PC-3 (cell line): ENCODE measurements around the gene SHF. TPM values are rescaled to one million over a fixed set of nuclear protein-coding genes. Genes with fewer than 3 reads are reported as not detected.
A peak's percentile ranks its signal among the peaks of the same experiment; 100 is the strongest.

Source experiments
- ATAC-seq: fragments of 200-7000 bp; cut with Tn5 transposase; 2 replicates; pipeline ENCODE4 v1.9.1; 2020; ENCODE audit warnings: mild to moderate bottlenecking, moderate library complexity
- BruUV-seq: library from RNA; stranded (reverse); fragments of 400-500 nt; replicated peaks from 2 replicates; lab custom pipeline; 2021; lab: Mats Ljungman, UMichigan
- CTCF ChIA-PET: fragments of 300-600 bp; sonication (Branson Sonifier 250); formaldehyde crosslinking; loops from one replicate; lab custom pipeline; 2022; ENCODE audit warnings: antibody characterized with exemption; lab: Charles Lee
- POLR2A ChIA-PET: fragments of 300-600 bp; sonication (Branson Sonifier 250); formaldehyde crosslinking; loops from one replicate; lab custom pipeline; 2022; ENCODE audit warnings: antibody characterized with exemption; ENCODE audit not compliant: unreplicated experiment; lab: Charles Lee
- DNase-seq: peaks from one replicate; pipeline ENCODE4 v3.0.0-alpha.2; 2015
- H2AFZ ChIP-seq: fragments of 300-600 bp; sonication (generic); 2 replicates; pipeline ENCODE4 v1.6.0; 2016; ENCODE audit warnings: antibody characterized with exemption, low read length
- H3F3A ChIP-seq: fragments of 300-600 bp; sonication (generic); one replicate; pipeline ENCODE4 v1.6.0; 2017; ENCODE audit warnings: antibody characterized with exemption, low read length, control low read depth, mild to moderate bottlenecking; ENCODE audit not compliant: unreplicated experiment
- H3K27ac ChIP-seq: fragments of 300-600 bp; sonication (generic); 2 replicates; pipeline ENCODE4 v1.5.1; 2016; ENCODE audit warnings: mild to moderate bottlenecking, low read length
- H3K27me3 ChIP-seq: fragments of 300-600 bp; sonication (generic); 2 replicates; pipeline ENCODE4 v1.6.1; 2016; ENCODE audit warnings: low read length, mixed read lengths
- H3K36me3 ChIP-seq: fragments of 300-600 bp; sonication (generic); 2 replicates; pipeline ENCODE4 v1.6.1; 2016; ENCODE audit warnings: low read depth, mixed run types, low read length, mixed read lengths
- H3K4me1 ChIP-seq: fragments of 300-600 bp; sonication (generic); 2 replicates; pipeline ENCODE4 v1.5.1; 2016; ENCODE audit warnings: low read length; ENCODE audit not compliant: insufficient read depth
- H3K4me2 ChIP-seq: fragments of 300-600 bp; sonication (generic); 2 replicates; pipeline ENCODE4 v1.6.0; 2016; ENCODE audit warnings: low read length
- H3K4me3 ChIP-seq: fragments of 300-600 bp; sonication (generic); 2 replicates; pipeline ENCODE4 v1.5.1; 2016; ENCODE audit warnings: mild to moderate bottlenecking, low read length, mixed read lengths
- H3K79me2 ChIP-seq: fragments of 300-600 bp; sonication (generic); 2 replicates; pipeline ENCODE4 v1.6.1; 2017; ENCODE audit warnings: low read length, mixed read lengths
- H3K9ac ChIP-seq: fragments of 300-600 bp; sonication (generic); 2 replicates; pipeline ENCODE4 v1.6.0; 2016; ENCODE audit warnings: mild to moderate bottlenecking, low read length
- H3K9me2 ChIP-seq: fragments of 300-600 bp; sonication (generic); replicated peaks from 2 replicates; pipeline ENCODE4 v1.6.1; 2016; ENCODE audit warnings: mixed run types, low read length, mixed read lengths
- H3K9me3 ChIP-seq: fragments of 300-600 bp; sonication (generic); 2 replicates; pipeline ENCODE4 v1.6.1; 2016; ENCODE audit warnings: low read length, mixed read lengths
- H4K20me1 ChIP-seq: fragments of 300-600 bp; sonication (generic); 2 replicates; pipeline ENCODE4 v1.6.1; 2016; ENCODE audit warnings: low read length, mixed read lengths
- EZH2 ChIP-seq: fragments of 300-600 bp; sonication (generic); IDR thresholded peaks from one replicate; pipeline ENCODE4 v1.6.1; 2017; ENCODE audit warnings: antibody characterized with exemption, mild to moderate bottlenecking, low read length; ENCODE audit not compliant: unreplicated experiment
- EZH2phosphoT487 ChIP-seq: fragments of 300-600 bp; sonication (generic); IDR thresholded peaks from 2 replicates; pipeline ENCODE4 v1.6.1; 2018; ENCODE audit warnings: mild to moderate bottlenecking, antibody characterized with exemption, low read length, borderline replicate concordance
- intact Hi-C: fragments of 100-400 bp; cut with micrococcal nuclease; formaldehyde crosslinking; loops from 2 replicates; pipeline ENCODE4 v1.9.0; 2023
- total RNA-seq: library from RNA; depleted of rRNA; stranded (reverse); fragments of >200 nt; gene quantifications from 2 replicates; pipeline ENCODE4 v1.2.3, GENCODE V29; 2014
- TF ChIP-seq, protein P1 (sequence below): fragments of 300-600 bp; sonication (generic); conservative IDR thresholded peaks from 2 replicates; pipeline ENCODE4 v1.5.1; 2017; ENCODE audit warnings: antibody characterized with exemption, low read depth, mild to moderate bottlenecking, low read length

SHF gene
- total RNA-seq, 1 experiment from 2014 or later, result 1.2 TPM

GRCh38 chr15:45231864-45232562 is 44.2 kb upstream of the SHF start:
- Histone ChIP-seq H3K9ac (no peak overlapping the region), H3K9me2 (no peaks in the 10 kb centered on the region), H3K4me1 (no peaks in the 10 kb centered on the region), H3K4me2 (no peak overlapping the region), H3F3A (no peaks in the 10 kb centered on the region), H3K9me3 (no peaks in the 10 kb centered on the region), H3K27me3 (no peaks in the 10 kb centered on the region), H3K36me3 (no peaks in the 10 kb centered on the region), H3K4me3 (no peak overlapping the region), H3K27ac (no peak overlapping the region), H2AFZ (no peak overlapping the region), H3K79me2 (no peaks in the 10 kb centered on the region), H4K20me1 (no peaks in the 10 kb centered on the region)
- intact Hi-C loops, result no loop called here
- POLR2A ChIA-PET, result no interaction called here
- no TSS peak for BruUV-seq
- ATAC-seq (no peak), DNase-seq (no peak)
- TF ChIP-seq, protein P1, sequence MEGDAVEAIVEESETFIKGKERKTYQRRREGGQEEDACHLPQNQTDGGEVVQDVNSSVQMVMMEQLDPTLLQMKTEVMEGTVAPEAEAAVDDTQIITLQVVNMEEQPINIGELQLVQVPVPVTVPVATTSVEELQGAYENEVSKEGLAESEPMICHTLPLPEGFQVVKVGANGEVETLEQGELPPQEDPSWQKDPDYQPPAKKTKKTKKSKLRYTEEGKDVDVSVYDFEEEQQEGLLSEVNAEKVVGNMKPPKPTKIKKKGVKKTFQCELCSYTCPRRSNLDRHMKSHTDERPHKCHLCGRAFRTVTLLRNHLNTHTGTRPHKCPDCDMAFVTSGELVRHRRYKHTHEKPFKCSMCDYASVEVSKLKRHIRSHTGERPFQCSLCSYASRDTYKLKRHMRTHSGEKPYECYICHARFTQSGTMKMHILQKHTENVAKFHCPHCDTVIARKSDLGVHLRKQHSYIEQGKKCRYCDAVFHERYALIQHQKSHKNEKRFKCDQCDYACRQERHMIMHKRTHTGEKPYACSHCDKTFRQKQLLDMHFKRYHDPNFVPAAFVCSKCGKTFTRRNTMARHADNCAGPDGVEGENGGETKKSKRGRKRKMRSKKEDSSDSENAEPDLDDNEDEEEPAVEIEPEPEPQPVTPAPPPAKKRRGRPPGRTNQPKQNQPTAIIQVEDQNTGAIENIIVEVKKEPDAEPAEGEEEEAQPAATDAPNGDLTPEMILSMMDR, result no peak
- TF ChIP-seq EZH2phosphoT487 (no peak), EZH2 (no peak)
- CTCF ChIA-PET, result no interaction called here

DNA sequence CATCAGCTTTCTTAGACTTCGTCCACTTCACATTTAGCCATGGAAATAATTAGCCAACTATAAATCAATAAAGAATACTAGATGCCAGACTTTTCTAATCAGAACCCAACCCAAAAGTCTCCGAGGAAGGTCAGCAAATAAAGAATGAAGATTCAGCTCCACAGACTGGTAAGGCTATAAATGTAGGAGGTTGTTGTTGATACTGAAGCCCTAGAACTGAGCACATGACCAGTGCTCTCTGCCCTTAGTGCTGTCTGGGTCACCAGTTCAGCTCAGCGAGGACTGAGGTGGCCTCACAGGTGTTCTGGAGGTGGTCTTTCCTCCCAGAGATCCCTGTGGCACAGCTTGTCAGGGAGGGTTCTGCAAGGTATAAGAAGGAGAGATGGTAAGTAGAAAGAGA is 43.4 kb upstream of the SHF start:
- H3K4me1 ChIP-seq, result no peaks in the 10 kb centered on the region
- no peaks in the 10 kb centered on the region for H4K20me1 ChIP-seq
- no peaks in the 10 kb centered on the region for H3K79me2 ChIP-seq
- H3K36me3 ChIP-seq, result no peaks in the 10 kb centered on the region
- POLR2A ChIA-PET, result no interaction called here
- intact Hi-C loops, result no loop called here
- H3F3A ChIP-seq, result no peaks in the 10 kb centered on the region
- no TSS peak for BruUV-seq
- no peak overlapping the region for H3K9ac ChIP-seq
- H3K27ac ChIP-seq, result no peak overlapping the region
- H3K4me3 ChIP-seq, result no peak overlapping the region
- no peak for DNase-seq
- TF ChIP-seq, protein P1, result no peak
- TF ChIP-seq EZH2phosphoT487 (no peak), EZH2 (no peak)
- no peaks in the 10 kb centered on the region for H3K9me2 ChIP-seq
- H2AFZ ChIP-seq, result no peak overlapping the region
- CTCF ChIA-PET, result no interaction called here
- H3K9me3 ChIP-seq, result no peaks in the 10 kb centered on the region
- H3K4me2 ChIP-seq, result no peak overlapping the region
- H3K27me3 ChIP-seq, result no peaks in the 10 kb centered on the region
- ATAC-seq, result no peak

- H3K4me1 ChIP-seq, result no peaks in the 10 kb centered on the region
- POLR2A ChIA-PET, result no interaction called here
- H3K27ac ChIP-seq, result no peak overlapping the region
- H2AFZ ChIP-seq, result no peak overlapping the region
- H3K9me2 ChIP-seq, result no peaks in the 10 kb centered on the region
- no peak overlapping the region for H3K4me3 ChIP-seq
- no peak for ATAC-seq
- no peak overlapping the region for H3K9ac ChIP-seq
- no peaks in the 10 kb centered on the region for H3K79me2 ChIP-seq
- no peaks in the 10 kb centered on the region for H4K20me1 ChIP-seq
- no peaks in the 10 kb centered on the region for H3K27me3 ChIP-seq
- no TSS peak for BruUV-seq
- peak; percentile 55 for DNase-seq
- no peaks in the 10 kb centered on the region for H3F3A ChIP-seq
- CTCF ChIA-PET, result interaction anchor here (0.6 kb wide), 1 partner anchor 81 kb away, joined by 3 read pairs; no protein-coding TSS in a partner anchor
- TF ChIP-seq EZH2phosphoT487 (no peak), EZH2 (no peak)
- TF ChIP-seq, protein P1, result no peak
- intact Hi-C loops, result no loop called here
- no peak overlapping the region for H3K4me2 ChIP-seq
- H3K9me3 ChIP-seq, result no peaks in the 10 kb centered on the region
- H3K36me3 ChIP-seq, result no peaks in the 10 kb centered on the region
Observed at GRCh38 chr15:45230245-45230965, 42.6 kb upstream of the SHF start.
